Measurements from ENCODE around the gene SLC17A8.

Gene SLC17A8

GRCh38 chr12:100364324-100364723, 7.5 kb downstream of the SLC17A8 start:
- Histone ChIP-seq H3K4me2 (ENCODE audit: low read length, poor library complexity, severe bottlenecking) (no peak overlapping the region), H3K18ac (ENCODE audit: low read depth in 1 of 2, low read length in 2 of 2) (no peak overlapping the region), H4K91ac (ENCODE audit: low read length) (no peak overlapping the region), H4K8ac (ENCODE audit: low read length) (no peak overlapping the region), H3K27ac (ENCODE audit: low read length, poor library complexity, severe bottlenecking) (no peak overlapping the region), H3K79me1 (replicated peaks; ENCODE audit: low read length, poor library complexity, severe bottlenecking) (no peaks in the 10 kb centered on the region), H3K27me3 (ENCODE audit: control insufficient read depth in 1 of 2, insufficient read depth in 1 of 2, low read length in 2 of 2) (peaks cover 3 to 17% of the 10 kb centered on the region in 2 experiments), H2BK5ac (ENCODE audit: low read depth, low read length, poor library complexity, severe bottlenecking) (no peak overlapping the region), H3K36me3 (ENCODE audit: control insufficient read depth in 1 of 2, insufficient read depth in 2 of 2, low read depth in 1 of 2, low read length in 2 of 2) (no peaks in the 10 kb centered on the region), H3K14ac (ENCODE audit: low read length in 2 of 2) (no peak overlapping the region), H2AK5ac (ENCODE audit: low read length, severe bottlenecking) (no peak overlapping the region), H2BK120ac (ENCODE audit: low read depth, low read length) (no peak overlapping the region), H3K9ac (ENCODE audit: low read length) (no peak overlapping the region), H3K4me1 (ENCODE audit: control insufficient read depth, insufficient read depth, low read depth, low read length) (no peaks in the 10 kb centered on the region), H3K4ac (ENCODE audit: low read depth in 1 of 2, low read length in 2 of 2) (no peak overlapping the region), H3K23ac (ENCODE audit: low read length in 2 of 2) (no peak overlapping the region), H3K9me3 (ENCODE audit: control insufficient read depth, low read length) (peaks cover under 1% of the 10 kb centered on the region), H2AFZ (ENCODE audit: low read depth, low read length) (no peak overlapping the region), H3K4me3 (ENCODE audit: insufficient read depth in 1 of 2, low read depth in 1 of 2, low read length in 2 of 2) (no peak overlapping the region), H2BK12ac (ENCODE audit: low read length in 2 of 2) (no peak overlapping the region), H2BK15ac (ENCODE audit: low read depth, poor library complexity, severe bottlenecking) (no peak overlapping the region)
- DNase-seq: no peak
- WGBS: 67% methylated on average over 4 of the region's 4 CpGs

- Histone ChIP-seq H3K14ac (ENCODE audit: low read length in 2 of 2) (no peak overlapping the region), H3K4me3 (ENCODE audit: insufficient read depth in 1 of 2, low read depth in 1 of 2, low read length in 2 of 2) (no peak overlapping the region), H3K23ac (ENCODE audit: low read length in 2 of 2) (no peak overlapping the region), H3K27me3 (ENCODE audit: control insufficient read depth in 1 of 2, insufficient read depth in 1 of 2, low read length in 2 of 2) (peaks cover 3 to 17% of the 10 kb centered on the region in 2 experiments), H2BK15ac (ENCODE audit: low read depth, poor library complexity, severe bottlenecking) (no peak overlapping the region), H3K36me3 (ENCODE audit: control insufficient read depth in 1 of 2, insufficient read depth in 2 of 2, low read depth in 1 of 2, low read length in 2 of 2) (no peaks in the 10 kb centered on the region), H3K4me2 (ENCODE audit: low read length, poor library complexity, severe bottlenecking) (no peak overlapping the region), H3K79me1 (replicated peaks; ENCODE audit: low read length, poor library complexity, severe bottlenecking) (no peaks in the 10 kb centered on the region), H2BK12ac (ENCODE audit: low read length in 2 of 2) (no peak overlapping the region), H2AFZ (ENCODE audit: low read depth, low read length) (no peak overlapping the region), H3K4me1 (ENCODE audit: control insufficient read depth, insufficient read depth, low read depth, low read length) (no peaks in the 10 kb centered on the region), H3K9me3 (ENCODE audit: control insufficient read depth, low read length) (peaks cover 2% of the 10 kb centered on the region), H3K18ac (ENCODE audit: low read depth in 1 of 2, low read length in 2 of 2) (no peak overlapping the region), H3K4ac (ENCODE audit: low read depth in 1 of 2, low read length in 2 of 2) (no peak overlapping the region), H2BK120ac (ENCODE audit: low read depth, low read length) (no peak overlapping the region), H2BK5ac (ENCODE audit: low read depth, low read length, poor library complexity, severe bottlenecking) (no peak overlapping the region), H4K8ac (ENCODE audit: low read length) (no peak overlapping the region), H4K91ac (ENCODE audit: low read length) (no peak overlapping the region), H3K27ac (ENCODE audit: low read length, poor library complexity, severe bottlenecking) (no peak overlapping the region), H3K9ac (ENCODE audit: low read length) (no peak overlapping the region), H2AK5ac (ENCODE audit: low read length, severe bottlenecking) (no peak overlapping the region)
- no peak for DNase-seq
- 70% methylated on average over 2 of the region's 2 CpGs for WGBS
Measured at GRCh38 chr12:100365411-100365810, 8.5 kb downstream of the SLC17A8 start.

GRCh38 chr12:100368066-100368465, 11.2 kb downstream of the SLC17A8 start:
- Histone ChIP-seq H3K23ac (ENCODE audit: low read length in 2 of 2) (no peak overlapping the region), H3K36me3 (ENCODE audit: control insufficient read depth in 1 of 2, insufficient read depth in 2 of 2, low read depth in 1 of 2, low read length in 2 of 2) (no peaks in the 10 kb centered on the region), H2BK120ac (ENCODE audit: low read depth, low read length) (no peak overlapping the region), H4K91ac (ENCODE audit: low read length) (no peak overlapping the region), H3K4me2 (ENCODE audit: low read length, poor library complexity, severe bottlenecking) (no peak overlapping the region), H3K79me1 (replicated peaks; ENCODE audit: low read length, poor library complexity, severe bottlenecking) (no peaks in the 10 kb centered on the region), H3K4me3 (ENCODE audit: insufficient read depth in 1 of 2, low read depth in 1 of 2, low read length in 2 of 2) (no peak overlapping the region), H3K9me3 (ENCODE audit: control insufficient read depth, low read length) (peaks cover 2% of the 10 kb centered on the region), H2BK12ac (ENCODE audit: low read length in 2 of 2) (no peak overlapping the region), H4K8ac (ENCODE audit: low read length) (no peak overlapping the region), H2BK15ac (ENCODE audit: low read depth, poor library complexity, severe bottlenecking) (no peak overlapping the region), H2AK5ac (ENCODE audit: low read length, severe bottlenecking) (no peak overlapping the region), H3K4ac (ENCODE audit: low read depth in 1 of 2, low read length in 2 of 2) (no peak overlapping the region), H2AFZ (ENCODE audit: low read depth, low read length) (no peak overlapping the region), H3K18ac (ENCODE audit: low read depth in 1 of 2, low read length in 2 of 2) (no peak overlapping the region), H3K14ac (ENCODE audit: low read length in 2 of 2) (no peak overlapping the region), H3K27me3 (ENCODE audit: control insufficient read depth in 1 of 2, insufficient read depth in 1 of 2, low read length in 2 of 2) (peaks cover 0 to 6% of the 10 kb centered on the region in 2 experiments), H3K9ac (ENCODE audit: low read length) (no peak overlapping the region), H2BK5ac (ENCODE audit: low read depth, low read length, poor library complexity, severe bottlenecking) (no peak overlapping the region), H3K27ac (ENCODE audit: low read length, poor library complexity, severe bottlenecking) (no peak overlapping the region), H3K4me1 (ENCODE audit: control insufficient read depth, insufficient read depth, low read depth, low read length) (no peaks in the 10 kb centered on the region)
- no peak for DNase-seq
- 64% methylated on average over 1 of the region's 1 CpG for WGBS

GRCh38 chr12:100371146-100371545, 14.3 kb downstream of the SLC17A8 start:
- Histone ChIP-seq H2BK12ac (ENCODE audit: low read length in 2 of 2) (no peak overlapping the region), H2BK120ac (ENCODE audit: low read depth, low read length) (no peak overlapping the region), H2AFZ (ENCODE audit: low read depth, low read length) (no peak overlapping the region), H2BK15ac (ENCODE audit: low read depth, poor library complexity, severe bottlenecking) (no peak overlapping the region), H3K36me3 (ENCODE audit: control insufficient read depth in 1 of 2, insufficient read depth in 2 of 2, low read depth in 1 of 2, low read length in 2 of 2) (no peaks in the 10 kb centered on the region), H4K91ac (ENCODE audit: low read length) (no peak overlapping the region), H2BK5ac (ENCODE audit: low read depth, low read length, poor library complexity, severe bottlenecking) (no peak overlapping the region), H2AK5ac (ENCODE audit: low read length, severe bottlenecking) (no peak overlapping the region), H3K4me1 (ENCODE audit: control insufficient read depth, insufficient read depth, low read depth, low read length) (no peaks in the 10 kb centered on the region), H3K23ac (ENCODE audit: low read length in 2 of 2) (no peak overlapping the region), H3K27ac (ENCODE audit: low read length, poor library complexity, severe bottlenecking) (no peak overlapping the region), H3K79me1 (replicated peaks; ENCODE audit: low read length, poor library complexity, severe bottlenecking) (no peaks in the 10 kb centered on the region), H3K4me3 (ENCODE audit: insufficient read depth in 1 of 2, low read depth in 1 of 2, low read length in 2 of 2) (no peak overlapping the region), H3K18ac (ENCODE audit: low read depth in 1 of 2, low read length in 2 of 2) (no peak overlapping the region), H3K9me3 (ENCODE audit: control insufficient read depth, low read length) (peaks cover 2% of the 10 kb centered on the region), H4K8ac (ENCODE audit: low read length) (no peak overlapping the region), H3K4me2 (ENCODE audit: low read length, poor library complexity, severe bottlenecking) (no peak overlapping the region), H3K14ac (ENCODE audit: low read length in 2 of 2) (no peak overlapping the region), H3K4ac (ENCODE audit: low read depth in 1 of 2, low read length in 2 of 2) (no peak overlapping the region), H3K9ac (ENCODE audit: low read length) (no peak overlapping the region), H3K27me3 (ENCODE audit: control insufficient read depth in 1 of 2, insufficient read depth in 1 of 2, low read length in 2 of 2) (peaks cover 6 to 10% of the 10 kb centered on the region in 2 experiments)
- WGBS: 71% methylated on average over 6 of the region's 6 CpGs
- DNase-seq: no peak

Measured in mesenchymal stem cell (in vitro differentiated cells and primary cell).